Measurements from ENCODE around the gene HNRNPUL1. TPM values are rescaled to one million over a fixed set of nuclear protein-coding genes. Genes with fewer than 3 reads are reported as not detected.

The HNRNPUL1 gene
- total RNA-seq, 4 donors from 2014 or later = 98.1 to 127 (median 113) TPM

DNA sequence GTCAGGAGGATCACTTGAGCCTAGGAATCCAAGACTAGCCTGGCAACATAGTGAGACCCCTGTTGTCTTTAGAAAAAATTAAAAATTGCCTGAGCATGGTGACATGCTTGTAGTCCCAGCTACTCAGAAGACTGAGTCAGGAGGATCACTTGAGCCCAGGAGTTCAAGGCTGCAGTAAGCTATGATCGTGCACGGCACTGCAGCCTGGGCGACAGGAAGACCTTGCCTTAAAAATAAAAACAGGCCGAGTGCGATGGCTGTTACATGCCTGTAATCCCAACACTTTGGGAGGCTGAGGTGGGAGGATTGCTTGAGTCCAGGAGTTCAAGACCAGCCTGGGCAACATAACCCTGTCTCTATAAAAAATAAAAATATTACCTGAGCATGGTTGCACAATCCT lies 5.4 kb downstream of the HNRNPUL1 start:
- no peaks in the 10 kb centered on the region for H3K27me3 ChIP-seq
- 93 to 95% methylated on average over 5 of the region's 5 CpGs for WGBS, 2 donors
- DNase-seq = no peak
- no peak for TF ChIP-seq POLR2A (IDR thresholded peaks at IDR 0.05)
- TF ChIP-seq, protein P1, sequence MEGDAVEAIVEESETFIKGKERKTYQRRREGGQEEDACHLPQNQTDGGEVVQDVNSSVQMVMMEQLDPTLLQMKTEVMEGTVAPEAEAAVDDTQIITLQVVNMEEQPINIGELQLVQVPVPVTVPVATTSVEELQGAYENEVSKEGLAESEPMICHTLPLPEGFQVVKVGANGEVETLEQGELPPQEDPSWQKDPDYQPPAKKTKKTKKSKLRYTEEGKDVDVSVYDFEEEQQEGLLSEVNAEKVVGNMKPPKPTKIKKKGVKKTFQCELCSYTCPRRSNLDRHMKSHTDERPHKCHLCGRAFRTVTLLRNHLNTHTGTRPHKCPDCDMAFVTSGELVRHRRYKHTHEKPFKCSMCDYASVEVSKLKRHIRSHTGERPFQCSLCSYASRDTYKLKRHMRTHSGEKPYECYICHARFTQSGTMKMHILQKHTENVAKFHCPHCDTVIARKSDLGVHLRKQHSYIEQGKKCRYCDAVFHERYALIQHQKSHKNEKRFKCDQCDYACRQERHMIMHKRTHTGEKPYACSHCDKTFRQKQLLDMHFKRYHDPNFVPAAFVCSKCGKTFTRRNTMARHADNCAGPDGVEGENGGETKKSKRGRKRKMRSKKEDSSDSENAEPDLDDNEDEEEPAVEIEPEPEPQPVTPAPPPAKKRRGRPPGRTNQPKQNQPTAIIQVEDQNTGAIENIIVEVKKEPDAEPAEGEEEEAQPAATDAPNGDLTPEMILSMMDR (IDR thresholded peaks at IDR 0.05) = no peak
- H3K27ac ChIP-seq = no peak overlapping the region
- H3K4me3 ChIP-seq = no peak overlapping the region
- peaks cover 18 to 34% (median 24%) of the 10 kb centered on the region in 3 donors for H3K4me1 ChIP-seq
- peaks cover 36 to 68% (median 58%) of the 10 kb centered on the region in 3 donors for H3K36me3 ChIP-seq
- intact Hi-C loops (cut with DNase I) = loop anchor here (5.0 kb wide), 1 partner anchor 38 kb away; no protein-coding TSS in a partner anchor
- H3K9me3 ChIP-seq = no peaks in the 10 kb centered on the region

DNA sequence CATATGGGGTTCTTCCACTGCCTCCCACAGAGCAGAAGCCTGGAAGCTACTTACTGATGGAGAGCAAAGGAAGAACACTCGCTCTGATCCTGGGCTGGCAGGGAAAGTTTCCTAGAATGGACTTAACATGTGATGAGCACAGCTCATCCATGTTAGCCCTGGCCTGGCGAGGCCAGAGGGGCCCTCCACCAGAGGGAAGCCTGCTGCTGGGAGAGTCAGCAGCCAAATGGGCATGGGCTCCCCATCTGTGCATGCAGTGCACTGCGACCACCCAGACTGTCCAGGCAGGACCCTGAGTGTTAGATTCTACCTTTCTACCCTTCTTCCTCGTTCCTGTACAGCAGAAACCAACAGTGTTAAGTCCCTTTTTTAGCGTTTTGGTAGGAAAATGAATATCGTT lies 8.9 kb downstream of the HNRNPUL1 start:
- no peak for DNase-seq
- intact Hi-C loops (cut with DNase I) = loop anchor here (5.0 kb wide), 1 partner anchor 76 kb away; no protein-coding TSS in a partner anchor
- peaks cover 0 to 4% (median 0%) of the 10 kb centered on the region in 3 donors for H3K4me1 ChIP-seq
- no peaks in the 10 kb centered on the region for H3K27me3 ChIP-seq
- H3K4me3 ChIP-seq = no peak overlapping the region
- no peaks in the 10 kb centered on the region for H3K9me3 ChIP-seq
- H3K36me3 ChIP-seq = peaks cover 54 to 100% (median 93%) of the 10 kb centered on the region in 3 donors
- WGBS, 2 donors = 89 to 97% methylated on average over 5 of the region's 6 CpGs
- TF ChIP-seq, protein P1 (IDR thresholded peaks at IDR 0.05) = no peak
- no peak for TF ChIP-seq POLR2A (IDR thresholded peaks at IDR 0.05)
- H3K27ac ChIP-seq = no peak overlapping the region

DNA sequence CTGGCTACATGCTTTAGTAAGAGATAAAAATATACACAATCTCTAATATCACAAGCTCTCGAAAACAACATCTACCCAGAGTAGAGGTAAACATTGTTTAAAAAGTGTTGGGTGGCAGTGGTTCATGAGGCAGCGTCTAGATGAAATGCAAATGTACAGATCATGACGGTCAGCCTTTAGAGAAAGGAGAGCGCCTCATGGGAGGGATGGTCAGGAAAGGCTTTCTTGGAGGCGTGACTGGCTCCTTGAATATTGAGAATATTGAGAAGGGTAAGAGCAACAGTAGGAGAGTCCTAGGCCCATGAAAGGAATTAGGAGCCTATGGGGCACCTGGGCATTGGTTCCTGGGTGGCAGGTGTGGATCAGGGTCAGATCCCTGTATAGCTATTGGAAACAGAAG lies 10.6 kb downstream of the HNRNPUL1 start:
- Histone ChIP-seq H3K36me3 (peaks cover 63 to 100% (median 94%) of the 10 kb centered on the region in 3 donors), H3K9me3 (no peaks in the 10 kb centered on the region), H3K4me3 (no peak overlapping the region), H3K27ac (no peak overlapping the region), H3K27me3 (no peaks in the 10 kb centered on the region), H3K4me1 (no peaks in the 10 kb centered on the region)
- no peak for DNase-seq
- TF ChIP-seq, protein P1 (IDR thresholded peaks at IDR 0.05) = no peak
- no peak for TF ChIP-seq POLR2A (IDR thresholded peaks at IDR 0.05)
- 91 to 92% methylated on average over 5 of the region's 5 CpGs for WGBS, 2 donors
- intact Hi-C loops (cut with DNase I) = loop anchor here (5.0 kb wide), 1 partner anchor 78 kb away; no protein-coding TSS in a partner anchor

DNA sequence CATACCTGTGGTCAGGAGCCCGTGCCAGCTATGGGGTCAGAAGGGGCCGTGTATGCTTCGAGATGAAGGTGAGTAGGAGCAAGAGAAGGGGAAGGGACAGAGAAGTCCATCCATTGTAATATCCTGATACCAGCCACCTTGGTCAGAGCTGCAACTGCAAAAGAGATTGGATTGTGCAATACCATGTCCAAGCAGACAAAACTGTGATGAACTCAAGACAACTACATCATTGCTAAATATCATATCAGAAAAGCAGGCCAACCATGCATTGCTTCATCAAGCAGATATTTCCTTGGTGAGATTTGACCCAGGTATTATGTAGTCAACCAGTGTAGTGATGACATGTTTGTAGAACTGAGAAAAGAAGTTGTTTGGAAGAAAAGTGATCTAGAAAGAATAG lies 12.1 kb downstream of the HNRNPUL1 start:
- 52 to 58% methylated on average over 3 of the region's 3 CpGs for WGBS, 2 donors

DNA sequence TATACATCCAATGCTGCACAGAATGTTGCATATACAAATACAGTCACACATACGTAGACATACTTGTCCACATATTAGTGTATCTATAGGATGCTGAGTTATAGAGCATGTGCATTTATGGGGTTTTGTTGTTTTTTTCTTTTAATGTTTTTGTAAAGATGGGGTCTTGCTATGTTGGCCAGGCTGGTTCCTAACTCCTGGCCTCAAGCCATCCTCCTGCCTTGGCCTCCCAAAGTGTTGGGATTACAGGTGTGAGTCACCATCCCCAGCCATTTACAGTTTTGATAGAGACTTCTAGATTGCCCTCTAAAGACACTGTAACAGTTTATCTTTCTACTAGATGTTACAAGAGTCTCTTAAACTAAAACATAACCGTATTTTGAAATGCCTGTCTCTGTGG lies 14.3 kb downstream of the HNRNPUL1 start:
- 96 to 97% methylated on average over 2 of the region's 2 CpGs for WGBS, 2 donors
- H3K9me3 ChIP-seq = no peaks in the 10 kb centered on the region
- no peaks in the 10 kb centered on the region for H3K27me3 ChIP-seq
- no peak for DNase-seq
- intact Hi-C loops (cut with DNase I) = no loop called here
- H3K4me3 ChIP-seq = no peak overlapping the region
- peaks cover 62 to 100% (median 93%) of the 10 kb centered on the region in 3 donors for H3K36me3 ChIP-seq
- TF ChIP-seq POLR2A (IDR thresholded peaks at IDR 0.05) = no peak
- TF ChIP-seq, protein P1 (IDR thresholded peaks at IDR 0.05) = no peak
- H3K4me1 ChIP-seq = no peaks in the 10 kb centered on the region
- no peak overlapping the region for H3K27ac ChIP-seq

More for the DNA sequence above, 12.1 kb downstream of the HNRNPUL1 start:
- intact Hi-C loops (cut with DNase I) = no loop called here
- Histone ChIP-seq H3K9me3 (no peaks in the 10 kb centered on the region), H3K27ac (no peak overlapping the region), H3K27me3 (no peaks in the 10 kb centered on the region), H3K4me1 (no peaks in the 10 kb centered on the region), H3K36me3 (peaks cover 71 to 100% (median 99%) of the 10 kb centered on the region in 3 donors), H3K4me3 (no peak overlapping the region)
- no peak for DNase-seq
- no peak for TF ChIP-seq POLR2A (IDR thresholded peaks at IDR 0.05)
- TF ChIP-seq, protein P1 (IDR thresholded peaks at IDR 0.05) = no peak
